Measurements from ENCODE around the gene PTPRD. TPM values are rescaled to one million over a fixed set of nuclear protein-coding genes. Genes with fewer than 3 reads are reported as not detected.

Gene PTPRD
- total RNA-seq, 1 experiment from 2014 or later = 0.02 TPM

DNA sequence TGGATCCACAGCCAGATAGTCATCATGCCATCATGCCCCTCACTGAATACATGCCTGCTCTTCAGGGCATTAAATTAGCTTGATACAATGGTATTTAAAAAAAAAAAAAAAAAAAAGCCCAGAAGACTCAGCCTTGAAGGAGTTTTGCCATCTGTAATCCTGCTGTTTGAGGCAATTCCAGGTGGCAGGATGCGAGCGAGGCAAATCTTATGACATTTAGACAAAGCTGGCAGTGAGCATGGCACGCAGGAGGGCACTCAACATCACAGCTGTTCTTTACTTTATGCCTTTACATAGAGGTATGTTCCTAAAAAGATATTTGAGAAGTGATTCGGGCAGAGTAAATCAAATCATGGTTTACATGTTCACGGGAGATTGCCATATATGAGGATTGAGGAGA lies 2121.2 kb downstream of the PTPRD start:
- TF ChIP-seq ELF1 (IDR thresholded peaks at IDR 0.05; ENCODE audit: borderline replicate concordance, low read depth) (no peak), POLR2AphosphoS5 (IDR thresholded peaks at IDR 0.05; ENCODE audit: low read depth, low read length) (no peak), EZH2 (IDR thresholded peaks at IDR 0.05) (no peak), CEBPB (IDR thresholded peaks at IDR 0.05; ENCODE audit: low read depth) (no peak), SP1 (IDR thresholded peaks at IDR 0.05; ENCODE audit: low read depth) (no peak), ZFX (IDR thresholded peaks at IDR 0.05) (no peak), TCF7L2 (IDR thresholded peaks at IDR 0.05; ENCODE audit: borderline replicate concordance, extremely low read depth, insufficient read depth, insufficient read length) (no peak), POLR2A (IDR thresholded peaks at IDR 0.05; ENCODE audit: borderline replicate concordance, extremely low read depth, insufficient read depth, insufficient read length) (no peak), SRF (IDR thresholded peaks at IDR 0.05; ENCODE audit: low read depth) (no peak), YY1 (IDR thresholded peaks at IDR 0.05; ENCODE audit: extremely low read depth, insufficient replicate concordance, low read depth, low read length) (no peak), EZH2phosphoT487 (IDR thresholded peaks at IDR 0.05; ENCODE audit: borderline replicate concordance) (no peak), EGR1 (IDR thresholded peaks at IDR 0.05; ENCODE audit: low read depth) (no peak)
- TF ChIP-seq, protein P1, sequence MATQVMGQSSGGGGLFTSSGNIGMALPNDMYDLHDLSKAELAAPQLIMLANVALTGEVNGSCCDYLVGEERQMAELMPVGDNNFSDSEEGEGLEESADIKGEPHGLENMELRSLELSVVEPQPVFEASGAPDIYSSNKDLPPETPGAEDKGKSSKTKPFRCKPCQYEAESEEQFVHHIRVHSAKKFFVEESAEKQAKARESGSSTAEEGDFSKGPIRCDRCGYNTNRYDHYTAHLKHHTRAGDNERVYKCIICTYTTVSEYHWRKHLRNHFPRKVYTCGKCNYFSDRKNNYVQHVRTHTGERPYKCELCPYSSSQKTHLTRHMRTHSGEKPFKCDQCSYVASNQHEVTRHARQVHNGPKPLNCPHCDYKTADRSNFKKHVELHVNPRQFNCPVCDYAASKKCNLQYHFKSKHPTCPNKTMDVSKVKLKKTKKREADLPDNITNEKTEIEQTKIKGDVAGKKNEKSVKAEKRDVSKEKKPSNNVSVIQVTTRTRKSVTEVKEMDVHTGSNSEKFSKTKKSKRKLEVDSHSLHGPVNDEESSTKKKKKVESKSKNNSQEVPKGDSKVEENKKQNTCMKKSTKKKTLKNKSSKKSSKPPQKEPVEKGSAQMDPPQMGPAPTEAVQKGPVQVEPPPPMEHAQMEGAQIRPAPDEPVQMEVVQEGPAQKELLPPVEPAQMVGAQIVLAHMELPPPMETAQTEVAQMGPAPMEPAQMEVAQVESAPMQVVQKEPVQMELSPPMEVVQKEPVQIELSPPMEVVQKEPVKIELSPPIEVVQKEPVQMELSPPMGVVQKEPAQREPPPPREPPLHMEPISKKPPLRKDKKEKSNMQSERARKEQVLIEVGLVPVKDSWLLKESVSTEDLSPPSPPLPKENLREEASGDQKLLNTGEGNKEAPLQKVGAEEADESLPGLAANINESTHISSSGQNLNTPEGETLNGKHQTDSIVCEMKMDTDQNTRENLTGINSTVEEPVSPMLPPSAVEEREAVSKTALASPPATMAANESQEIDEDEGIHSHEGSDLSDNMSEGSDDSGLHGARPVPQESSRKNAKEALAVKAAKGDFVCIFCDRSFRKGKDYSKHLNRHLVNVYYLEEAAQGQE (IDR thresholded peaks at IDR 0.05; ENCODE audit: low read depth) = no peak
- TF ChIP-seq, protein P2, sequence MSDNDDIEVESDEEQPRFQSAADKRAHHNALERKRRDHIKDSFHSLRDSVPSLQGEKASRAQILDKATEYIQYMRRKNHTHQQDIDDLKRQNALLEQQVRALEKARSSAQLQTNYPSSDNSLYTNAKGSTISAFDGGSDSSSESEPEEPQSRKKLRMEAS (IDR thresholded peaks at IDR 0.05) = no peak
- TF ChIP-seq, protein P3, sequence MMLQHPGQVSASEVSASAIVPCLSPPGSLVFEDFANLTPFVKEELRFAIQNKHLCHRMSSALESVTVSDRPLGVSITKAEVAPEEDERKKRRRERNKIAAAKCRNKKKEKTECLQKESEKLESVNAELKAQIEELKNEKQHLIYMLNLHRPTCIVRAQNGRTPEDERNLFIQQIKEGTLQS (IDR thresholded peaks at IDR 0.05) = no peak
- TF ChIP-seq, protein P4, sequence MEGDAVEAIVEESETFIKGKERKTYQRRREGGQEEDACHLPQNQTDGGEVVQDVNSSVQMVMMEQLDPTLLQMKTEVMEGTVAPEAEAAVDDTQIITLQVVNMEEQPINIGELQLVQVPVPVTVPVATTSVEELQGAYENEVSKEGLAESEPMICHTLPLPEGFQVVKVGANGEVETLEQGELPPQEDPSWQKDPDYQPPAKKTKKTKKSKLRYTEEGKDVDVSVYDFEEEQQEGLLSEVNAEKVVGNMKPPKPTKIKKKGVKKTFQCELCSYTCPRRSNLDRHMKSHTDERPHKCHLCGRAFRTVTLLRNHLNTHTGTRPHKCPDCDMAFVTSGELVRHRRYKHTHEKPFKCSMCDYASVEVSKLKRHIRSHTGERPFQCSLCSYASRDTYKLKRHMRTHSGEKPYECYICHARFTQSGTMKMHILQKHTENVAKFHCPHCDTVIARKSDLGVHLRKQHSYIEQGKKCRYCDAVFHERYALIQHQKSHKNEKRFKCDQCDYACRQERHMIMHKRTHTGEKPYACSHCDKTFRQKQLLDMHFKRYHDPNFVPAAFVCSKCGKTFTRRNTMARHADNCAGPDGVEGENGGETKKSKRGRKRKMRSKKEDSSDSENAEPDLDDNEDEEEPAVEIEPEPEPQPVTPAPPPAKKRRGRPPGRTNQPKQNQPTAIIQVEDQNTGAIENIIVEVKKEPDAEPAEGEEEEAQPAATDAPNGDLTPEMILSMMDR (IDR thresholded peaks at IDR 0.05 in 2 of 3, conservative IDR thresholded peaks at IDR 0.05 in 1 of 3; ENCODE audit: borderline replicate concordance in 1 of 3, insufficient read depth in 1 of 3, low read depth in 2 of 3, low read length in 2 of 3) = no peak
- Histone ChIP-seq H3K4me1 (ENCODE audit: control insufficient read depth in 1 of 2, insufficient read depth in 2 of 2, low read length in 2 of 2) (no peaks in the 10 kb centered on the region), H3K9me3 (ENCODE audit: control insufficient read depth in 1 of 2, insufficient read depth in 1 of 2, low read depth in 1 of 2, low read length in 2 of 2) (peaks cover 20 to 36% of the 10 kb centered on the region in 2 experiments; a peak in 3 of 4 replicates), H2AFZ (ENCODE audit: low read depth, low read length, poor library complexity, severe bottlenecking) (no peak overlapping the region), H4K20me1 (ENCODE audit: insufficient read depth) (no peaks in the 10 kb centered on the region), H3K27ac (ENCODE audit: low read depth, low read length) (no peak overlapping the region), H3K27me3 (ENCODE audit: insufficient read depth, low read length) (no peaks in the 10 kb centered on the region), H3K9ac (ENCODE audit: low read length) (no peak overlapping the region), H3K9me2 (ENCODE audit: insufficient read depth) (no peaks in the 10 kb centered on the region), H3K79me2 (ENCODE audit: insufficient read depth, low read length) (no peaks in the 10 kb centered on the region), H3K4me3 (replicated peaks in 1 of 2; ENCODE audit: low read depth in 1 of 2, low read length in 2 of 2) (no peak overlapping the region), H3K4me2 (ENCODE audit: low read length) (no peak overlapping the region), H3K36me3 (ENCODE audit: control insufficient read depth in 1 of 2, insufficient read depth in 2 of 2, low read length in 2 of 2) (no peaks in the 10 kb centered on the region)
- ChIA-PET RAD21 (ENCODE audit: low non-redundant PET in 1 of 2, low total read pairs in 2 of 2, uncharacterized antibody in 2 of 2, unreplicated experiment in 2 of 2) (no interaction called here), POLR2A (no interaction called here), CTCF (no interaction called here)
- intact Hi-C loops (cut with micrococcal nuclease) = no loop called here
- no TSS peak for BruUV-seq (replicated peaks)
- no peak for ATAC-seq
- no peak for DNase-seq (ENCODE audit: low read depth, low spot score)
